ENCODE data around the gene PSORS1C1.

Gene PSORS1C1

DNA sequence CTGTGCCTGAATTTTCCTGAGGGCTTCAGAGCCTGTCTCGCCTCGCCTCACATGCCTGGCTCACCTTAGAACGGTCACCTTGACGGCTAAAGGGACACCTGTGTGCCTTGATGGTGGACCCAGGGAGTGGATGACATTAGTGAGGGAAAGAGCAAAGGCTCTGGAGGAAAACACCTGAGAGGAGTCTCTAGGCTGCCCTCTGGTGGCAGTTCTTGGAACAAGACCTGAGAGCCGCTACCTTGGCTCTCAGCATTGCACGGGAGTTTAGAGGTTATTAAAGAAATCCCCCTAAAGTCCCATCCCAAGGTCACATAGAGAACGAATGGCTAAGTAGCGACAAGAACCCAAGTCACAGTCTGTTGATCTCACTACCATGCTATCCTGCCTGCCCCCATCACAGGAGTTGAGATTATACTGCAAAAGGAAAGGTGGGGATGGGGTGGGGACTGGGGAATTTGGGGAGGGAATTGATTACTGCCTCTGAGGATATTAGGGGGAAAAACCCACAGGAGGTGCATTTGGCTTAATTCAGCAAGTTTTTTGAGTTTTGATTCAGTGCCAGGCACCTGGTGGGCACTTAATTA is 13.6 kb downstream of the PSORS1C1 start:
- DNase-seq: peak in 1 of 2 experiments; percentile 74

DNA sequence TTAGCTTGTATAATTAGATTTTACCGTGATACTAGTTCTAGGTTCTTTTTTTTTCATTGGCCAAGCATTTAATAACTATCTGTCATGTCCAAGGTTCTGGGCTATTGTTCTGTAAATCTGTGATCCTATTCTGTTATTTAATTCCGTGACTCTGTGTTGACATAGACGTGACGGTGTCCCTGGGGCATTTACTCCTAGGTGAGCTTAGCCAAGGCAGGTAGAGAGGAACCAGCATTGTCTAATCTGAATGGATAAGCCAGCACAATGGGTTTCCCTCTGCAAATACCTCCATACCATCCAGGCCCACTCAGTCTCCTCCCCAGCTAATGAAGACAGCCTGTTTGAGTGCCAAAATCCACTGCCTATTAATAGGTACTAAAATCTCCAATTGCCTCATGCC is 14.5 kb downstream of the PSORS1C1 start:
- no peak for DNase-seq

- no peak for DNase-seq
Observed at GRCh38 chr6:31130751-31131150, 16.2 kb downstream of the PSORS1C1 start.

- no peak for DNase-seq
Observed at GRCh38 chr6:31131595-31131994, 17.0 kb downstream of the PSORS1C1 start.

GRCh38 chr6:31132806-31133205 is 18.2 kb downstream of the PSORS1C1 start:
- DNase-seq: no peak

GRCh38 chr6:31135710-31136109 is 21.1 kb downstream of the PSORS1C1 start:
- DNase-seq: no peak

DNA sequence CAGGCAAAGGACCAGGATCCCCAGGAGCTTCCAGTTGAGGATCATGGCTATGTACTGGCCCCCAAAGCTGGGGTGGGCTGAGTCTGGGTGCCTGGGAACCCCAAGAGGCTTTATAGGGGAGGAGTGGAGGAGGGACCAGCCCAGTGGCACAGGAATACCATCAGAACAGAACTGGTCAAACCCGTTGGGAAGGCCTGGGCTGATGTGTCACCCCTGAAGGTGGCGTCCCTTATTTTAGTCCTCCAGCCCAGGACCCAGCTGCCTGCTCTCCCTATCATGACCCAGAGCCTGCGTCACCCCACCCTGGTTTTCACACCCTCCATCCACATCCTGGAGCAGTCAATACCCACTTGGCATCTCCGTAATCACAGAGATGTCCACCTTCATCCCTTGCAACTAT is 24.4 kb downstream of the PSORS1C1 start, which contains the start of gene PSORS1C2:
Gene PSORS1C2, minus strand, starts transcription at position 85 of the 400 bp plus-strand sequence. Its CDS starts 40 bp downstream, at position 45.
- DNase-seq: no peak

DNA sequence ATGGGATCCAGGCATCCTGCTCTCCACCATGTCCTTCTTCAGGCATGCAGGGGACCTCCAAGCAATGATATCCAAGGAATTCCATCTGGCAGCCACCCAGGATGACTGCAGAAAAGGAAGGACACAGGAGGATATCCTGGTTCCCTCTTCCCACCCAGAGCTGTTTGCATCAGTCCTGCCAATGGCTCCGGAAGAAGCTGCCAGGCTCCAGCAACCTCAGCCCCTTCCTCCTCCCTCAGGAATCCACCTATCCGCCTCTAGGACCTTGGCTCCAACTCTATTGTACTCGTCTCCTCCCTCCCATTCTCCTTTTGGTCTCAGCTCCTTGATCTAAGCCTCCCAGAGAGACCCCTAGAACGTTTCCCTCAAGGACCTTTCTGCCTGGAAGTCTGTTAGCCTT is 25.0 kb downstream of the PSORS1C1 start:
- DNase-seq: no peak

GRCh38 chr6:31140643-31141042 is 26.0 kb downstream of the PSORS1C1 start:
- no peak for DNase-seq

DNA sequence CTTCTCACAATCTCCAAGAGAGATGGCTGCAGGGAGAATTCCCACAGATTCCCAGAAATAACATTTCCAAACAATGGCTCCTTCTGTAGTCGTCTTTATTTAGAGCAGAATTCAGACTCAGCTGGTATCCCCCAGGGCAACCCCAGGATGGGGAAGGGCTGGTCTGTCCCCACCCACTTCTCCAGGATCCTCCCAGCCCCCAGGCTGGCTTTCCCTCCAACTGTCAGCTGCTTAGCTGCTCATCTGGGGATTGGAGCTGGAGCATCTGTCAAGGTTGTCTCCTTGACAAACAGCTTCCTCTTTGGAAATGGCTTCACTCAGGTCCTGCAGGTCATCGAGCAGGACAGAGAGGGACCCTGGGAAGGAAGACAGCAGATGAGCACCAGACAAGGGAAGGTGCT is 27.8 kb downstream of the PSORS1C1 start:
- DNase-seq: no peak

DNA sequence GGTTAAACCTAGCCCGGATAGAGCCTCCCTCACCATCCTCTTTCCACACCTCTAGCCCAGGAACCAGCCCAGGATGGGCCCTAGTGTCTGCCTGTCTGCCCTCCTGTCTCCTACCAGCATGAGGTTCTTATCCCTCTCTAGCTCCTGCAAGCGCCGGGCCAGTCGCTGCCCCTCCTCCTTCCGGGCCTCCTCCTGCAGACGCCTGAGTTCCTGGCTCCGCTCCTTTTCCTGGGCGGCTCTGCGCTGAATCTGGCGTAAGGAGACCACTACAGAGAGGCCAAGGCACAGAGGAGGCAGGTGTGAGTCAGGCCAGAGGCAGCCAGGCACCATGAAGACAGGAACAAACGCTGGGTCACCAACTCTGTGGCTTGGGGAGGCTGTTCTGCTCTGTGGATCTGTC is 28.5 kb downstream of the PSORS1C1 start:
- DNase-seq: no peak

GRCh38 chr6:31144296-31144969 is 29.8 kb downstream of the PSORS1C1 start:
- no peak for DNase-seq

DNA sequence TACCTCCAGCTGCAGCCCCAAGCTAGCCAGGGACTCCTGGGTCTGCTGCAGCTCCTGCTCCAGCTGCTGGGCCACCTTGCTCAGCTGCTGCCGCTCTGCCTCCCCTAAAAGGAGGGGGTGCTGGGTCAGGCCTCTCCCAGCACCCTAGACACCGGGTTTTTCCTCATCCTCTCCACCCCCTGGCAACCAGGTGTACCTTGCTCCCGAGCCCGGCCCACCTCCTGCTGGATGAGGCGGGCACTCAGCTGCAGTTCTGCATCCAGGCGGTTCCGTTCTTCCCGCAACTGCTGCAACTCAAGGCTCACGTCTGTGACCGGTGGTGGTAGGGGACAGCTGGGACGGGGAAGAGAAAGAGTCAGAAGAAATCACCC is 30.4 kb downstream of the PSORS1C1 start:
- no peak for DNase-seq

DNA sequence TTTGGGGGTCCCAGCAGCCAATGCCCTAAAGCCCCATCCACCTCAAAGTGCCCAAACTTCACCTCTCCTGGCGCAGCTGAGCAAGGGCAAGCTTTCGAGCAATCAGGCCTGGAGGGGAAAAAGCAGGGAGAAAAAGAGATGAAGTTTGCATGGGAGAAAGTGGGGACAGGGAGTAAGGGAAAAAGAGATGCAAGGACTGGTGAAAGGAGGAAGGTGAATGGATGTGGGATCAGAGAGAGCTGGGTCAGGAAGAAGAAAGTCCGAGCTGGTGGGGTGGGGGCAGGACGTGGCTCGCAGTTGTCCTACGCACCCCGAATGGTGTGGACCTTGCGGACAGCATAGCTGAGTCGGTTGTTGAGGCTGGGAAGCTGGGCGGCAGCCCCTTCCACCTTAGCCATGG is 30.8 kb downstream of the PSORS1C1 start:
- no peak for DNase-seq

DNA sequence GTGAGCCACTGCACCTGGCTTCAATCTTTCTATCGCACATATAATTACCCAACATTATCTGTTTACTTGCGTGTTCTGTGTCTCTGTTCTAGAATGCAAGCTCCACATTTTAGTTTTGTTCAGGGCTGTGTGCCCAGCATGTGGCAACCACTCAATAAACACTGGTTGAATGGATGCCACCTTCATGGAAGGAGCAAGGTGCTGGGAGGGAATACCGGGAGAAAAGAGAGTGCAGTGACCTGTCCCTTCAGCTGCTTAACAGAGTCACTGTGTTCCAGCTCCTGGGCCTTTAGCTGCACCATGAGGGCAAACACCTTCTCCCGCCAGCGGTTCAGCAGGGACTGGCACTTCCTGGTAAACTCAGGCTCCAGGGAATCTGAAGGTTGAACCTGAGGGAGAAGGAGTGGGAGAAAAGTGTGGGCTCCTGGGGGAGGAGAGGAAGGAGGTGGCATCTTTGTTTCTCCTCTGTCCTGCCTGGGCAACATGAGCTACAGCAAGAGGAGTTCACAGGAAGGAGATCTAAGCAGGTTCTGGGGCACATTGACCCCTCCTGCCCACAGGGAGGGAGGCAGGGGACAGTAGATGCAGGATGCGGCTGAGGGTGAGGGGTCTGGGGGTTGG is 35.3 kb downstream of the PSORS1C1 start:
- DNase-seq: no peak

- DNase-seq: no peak
Observed at GRCh38 chr6:31152781-31153180, 38.2 kb downstream of the PSORS1C1 start.

DNA sequence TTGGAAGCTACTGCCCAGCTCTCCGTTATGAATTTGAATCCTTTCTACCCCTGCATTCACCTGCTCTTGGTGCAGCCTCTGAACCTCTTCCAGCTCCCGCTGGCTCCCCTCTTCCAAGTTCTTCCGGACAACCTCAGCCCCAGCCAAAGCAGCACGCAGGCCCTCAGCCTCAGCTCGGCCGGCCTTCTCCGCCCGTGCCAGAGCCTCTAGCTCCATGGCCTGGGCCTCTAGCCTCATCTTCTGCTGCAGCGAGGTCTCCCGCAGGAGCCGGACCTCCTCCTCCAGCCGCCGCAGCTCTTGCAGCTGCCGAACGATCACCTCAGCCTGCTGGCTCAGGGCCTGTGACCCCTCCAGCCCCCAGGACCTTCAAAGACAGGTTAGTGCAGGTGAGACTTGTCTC is 39.8 kb downstream of the PSORS1C1 start:
- DNase-seq: no peak

- no peak for DNase-seq
Observed at GRCh38 chr6:31156641-31157040, 42.0 kb downstream of the PSORS1C1 start.

DNA sequence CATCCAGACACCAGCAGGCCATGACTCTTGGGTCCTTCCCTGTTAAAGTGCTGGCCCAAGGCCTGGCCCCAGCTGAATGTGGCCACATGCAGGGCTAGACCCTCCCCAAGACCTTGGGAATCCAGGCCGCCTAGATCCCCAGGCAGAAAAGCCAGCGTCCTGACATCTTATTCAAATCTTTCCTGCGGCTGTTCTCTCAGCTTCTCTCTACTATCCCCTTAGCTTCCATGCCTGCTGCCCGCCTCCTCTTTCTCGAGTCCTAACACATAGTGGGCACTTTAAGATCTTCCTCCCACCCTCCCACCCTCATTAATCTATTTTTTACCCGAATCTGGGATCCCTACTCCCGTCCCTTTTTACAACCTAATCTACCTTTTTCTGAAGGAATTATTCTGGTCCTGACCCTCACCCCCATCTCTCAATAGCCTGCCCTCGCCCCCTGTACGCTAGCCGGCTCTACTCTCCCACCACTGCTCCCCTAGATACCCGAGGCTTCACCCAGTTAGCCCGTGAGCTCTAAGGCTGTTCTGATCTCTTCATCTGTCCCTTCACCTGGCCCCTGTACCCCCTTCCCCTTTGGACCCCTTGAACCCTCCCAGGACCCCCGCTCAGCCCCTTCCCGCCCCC is 43.0 kb downstream of the PSORS1C1 start, which contains the start of gene CCHCR1:
Gene CCHCR1, minus strand, starts transcription at position 290 of the 627 bp plus-strand sequence. Its CDS starts 202 bp downstream, at position 88.
- DNase-seq: no peak

GRCh38 chr6:31158140-31158862 is 43.7 kb downstream of the PSORS1C1 start, which contains the start of gene TCF19:
TSS of gene TCF19 (plus strand) at chr6:31158589. CDS start at chr6:31159470, 881 bp downstream.
- peak; percentile 97 to 99 for DNase-seq

GRCh38 chr6:31158863-31159855 is 44.6 kb downstream of the PSORS1C1 start:
- DNase-seq: peak in 1 of 2 experiments; percentile 44

Measured in NCI-H526 (cell line).